ENCODE results near the gene LONP1.
A peak's percentile ranks its signal among the peaks of the same experiment; 100 is the strongest.

GRCh38 chr19:5680437-5681368 lies 39.2 kb downstream of the LONP1 start, which contains the start of the genes HSD11B1L and MICOS13:
- TF ChIP-seq CTCF (IDR thresholded peaks at IDR 0.05): peak in 1 of 4 experiments; percentile 24
- peak in 1 of 2 donors; percentile 34 for TF ChIP-seq POLR2A (IDR thresholded peaks at IDR 0.05)

All from uterus (tissue), 2 donors.